Fibroblast of the conjunctiva (primary cell): ENCODE data around the gene GPR176.
"Not testable (repeated sequence)": the region's sequence is repeated elsewhere in the genome, so short reads cannot be mapped to it uniquely, and the experiment has no call there.

Experiments used
- DNase-seq: peaks from one replicate; pipeline ENCODE4 v3.0.0-alpha.2; 2010; ENCODE audit warnings: low read depth

The GPR176 gene

GRCh38 chr15:39936187-39936586 is 16.1 kb upstream of the GPR176 start:
- DNase-seq, result no peak

DNA sequence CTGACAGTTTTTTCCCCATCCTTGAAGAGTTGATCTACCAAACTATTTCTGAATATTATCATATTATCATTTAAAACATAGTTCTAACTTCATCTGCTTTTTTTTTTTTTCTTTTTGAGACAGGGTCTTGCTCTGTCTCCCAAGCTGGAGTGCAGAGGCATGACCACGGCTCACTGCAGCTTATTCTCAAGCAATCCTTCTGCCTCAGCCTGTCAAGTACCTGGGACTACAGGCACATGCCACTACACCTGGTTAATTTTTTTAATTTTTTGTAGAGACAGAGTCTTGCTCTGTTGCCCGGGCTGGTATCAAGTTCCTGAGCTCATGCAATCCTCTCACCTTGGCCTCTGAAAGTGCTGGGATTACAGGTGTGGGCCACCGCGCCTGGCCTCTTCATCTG is 15.2 kb upstream of the GPR176 start:
- no peak for DNase-seq

DNA sequence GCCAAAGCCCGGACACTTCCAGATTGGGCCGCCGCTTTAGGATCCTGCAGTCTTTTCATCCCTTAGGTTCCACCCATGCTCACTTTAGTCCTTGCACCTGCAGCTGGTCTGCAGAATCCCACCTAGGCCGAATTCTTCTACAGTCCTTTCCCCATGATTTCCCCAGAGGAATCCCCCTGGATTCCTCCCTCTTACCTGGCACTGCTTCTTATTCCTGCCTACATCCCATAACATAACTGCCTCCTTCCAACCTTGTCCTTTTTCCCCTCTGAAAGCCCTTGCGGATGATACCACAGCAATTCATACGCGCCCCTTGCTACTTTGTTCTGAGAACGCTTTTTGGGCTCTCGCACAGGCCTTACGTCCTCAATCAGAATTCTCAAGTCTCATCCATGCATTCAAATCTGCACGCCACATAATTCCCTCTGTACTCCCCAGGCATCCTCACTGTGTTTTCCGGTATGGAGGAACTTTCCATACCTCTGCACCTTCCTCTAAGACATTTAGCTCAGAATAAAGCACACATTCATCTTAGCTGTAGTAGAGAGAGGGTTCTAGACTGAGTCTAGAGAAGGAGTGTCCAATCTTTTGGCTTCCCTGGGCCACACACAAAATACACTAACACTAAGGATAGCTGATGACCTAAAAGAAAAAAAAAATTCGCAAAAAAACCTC is 14.5 kb upstream of the GPR176 start:
- DNase-seq, result no peak

DNA sequence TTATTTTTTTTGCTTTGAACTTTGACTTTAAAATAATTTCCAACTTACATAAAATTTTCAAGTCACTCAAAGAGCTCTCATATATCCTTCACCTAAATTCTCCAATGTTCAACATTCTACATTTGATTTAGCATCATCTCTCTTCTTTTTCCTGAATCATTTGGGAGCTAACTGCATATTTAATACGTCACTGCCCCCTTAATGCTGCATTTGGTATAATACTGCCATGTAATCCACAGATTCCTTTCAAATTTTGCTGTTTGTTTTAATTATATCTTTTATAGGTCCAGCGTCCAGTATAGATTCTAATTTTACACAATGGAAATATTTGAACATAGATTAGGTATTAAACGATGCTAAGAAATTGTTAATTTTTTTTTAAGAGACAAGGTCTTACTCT is 11.5 kb upstream of the GPR176 start:
- DNase-seq, result no peak

GRCh38 chr15:39926526-39926925 is 6.5 kb upstream of the GPR176 start:
- DNase-seq, result no peak

GRCh38 chr15:39925112-39925842 is 5.2 kb upstream of the GPR176 start:
- no peak for DNase-seq

- DNase-seq, result no peak
Measured at GRCh38 chr15:39924437-39924836, 4.4 kb upstream of the GPR176 start.

GRCh38 chr15:39922462-39923092 is 2.5 kb upstream of the GPR176 start:
- no peak for DNase-seq

GRCh38 chr15:39921274-39921638 is 1.2 kb upstream of the GPR176 start:
- DNase-seq, result no peak

DNA sequence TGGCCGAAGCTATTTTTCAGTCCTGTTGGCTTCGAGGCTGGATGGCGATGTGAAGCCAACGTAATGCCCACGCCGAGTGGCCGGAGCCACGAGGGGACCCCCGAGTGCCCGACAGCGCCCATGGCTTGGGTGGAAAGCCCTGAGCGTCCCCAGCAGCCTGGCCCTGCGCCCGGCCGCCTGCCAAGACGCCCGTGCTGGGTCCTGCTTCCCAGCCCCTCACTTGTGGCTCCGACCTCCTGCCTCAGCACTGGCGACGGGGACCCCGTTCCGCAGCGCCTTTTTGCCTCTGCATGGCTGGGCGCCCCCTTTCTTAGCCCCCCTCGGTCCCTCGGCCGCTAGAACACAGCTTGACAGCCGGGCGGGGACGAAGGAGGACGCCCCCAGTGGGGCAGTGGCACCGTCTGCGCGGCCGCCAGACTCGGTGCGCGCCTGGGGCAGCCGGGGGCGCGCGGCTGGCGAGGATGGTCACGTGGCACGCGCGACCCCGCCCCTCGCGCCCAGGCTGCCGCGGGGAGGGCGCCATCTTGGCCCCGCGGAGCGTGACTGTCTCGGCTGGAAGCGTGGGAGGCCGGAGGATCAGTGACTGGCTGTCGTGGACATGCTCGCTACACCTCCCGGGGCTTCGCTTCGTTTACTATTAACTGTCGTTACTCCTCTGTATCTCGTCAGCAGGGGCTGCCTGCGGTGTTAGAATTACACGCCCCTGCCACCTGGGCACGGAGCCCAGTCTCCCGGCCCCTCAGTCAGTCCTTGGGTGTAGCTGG is 626 bp upstream of the GPR176 start:
- DNase-seq, result peak; percentile 38

GRCh38 chr15:39919411-39919747 is 687 bp downstream of the GPR176 start:
- no peak for DNase-seq

GRCh38 chr15:39918688-39919385 is 1.2 kb downstream of the GPR176 start:
- peak; percentile 68 for DNase-seq

DNA sequence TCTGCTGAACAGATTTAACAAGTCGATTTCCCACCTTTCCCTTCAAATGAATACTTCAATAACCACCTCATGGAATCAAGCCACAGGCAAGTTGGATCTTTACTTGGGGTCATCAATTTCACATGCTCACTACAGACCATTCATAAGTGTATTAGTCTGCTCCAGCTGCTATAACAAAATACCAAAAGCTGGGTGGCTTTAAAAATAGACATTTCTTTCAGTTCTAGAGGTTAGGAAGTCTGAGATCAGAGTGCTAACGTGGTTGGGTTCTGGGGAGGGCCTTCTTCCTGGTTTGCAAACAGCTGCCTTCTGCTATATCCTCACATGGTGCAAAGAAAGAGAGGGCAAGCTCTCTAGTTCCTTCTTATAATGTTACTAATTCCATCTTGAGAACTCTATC is 5.1 kb downstream of the GPR176 start:
- no peak for DNase-seq

DNA sequence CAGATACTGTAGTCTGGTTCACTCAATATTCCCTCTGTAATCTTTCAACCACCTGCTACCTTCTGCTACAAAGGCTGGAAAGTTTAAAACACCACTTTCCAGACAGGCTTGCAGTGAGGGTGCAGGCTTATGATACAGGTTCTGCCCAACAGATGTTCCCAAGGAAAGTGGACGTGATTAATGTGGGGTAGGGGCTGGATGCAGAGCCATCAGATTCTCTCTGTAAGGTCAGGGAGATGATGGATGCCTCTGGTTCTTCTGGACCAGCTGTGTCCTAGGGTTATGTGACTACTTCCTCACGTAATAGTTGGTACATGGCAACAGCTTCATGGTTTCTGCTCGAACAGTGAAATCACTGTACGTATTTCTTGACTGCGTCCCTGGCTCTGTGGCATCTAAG is 11.1 kb downstream of the GPR176 start:
- no peak for DNase-seq

- DNase-seq, result peak; percentile 84
Measured at GRCh38 chr15:39908186-39908585, 11.9 kb downstream of the GPR176 start.

GRCh38 chr15:39907216-39907615 is 12.8 kb downstream of the GPR176 start:
- no peak for DNase-seq

- DNase-seq, result no peak
Measured at GRCh38 chr15:39904115-39904514, 16.0 kb downstream of the GPR176 start.

- DNase-seq, result no peak
Measured at GRCh38 chr15:39898317-39898716, 21.7 kb downstream of the GPR176 start.

GRCh38 chr15:39896846-39897245 is 23.2 kb downstream of the GPR176 start:
- no peak for DNase-seq

- DNase-seq, result no peak
Measured at GRCh38 chr15:39896101-39896500, 24.0 kb downstream of the GPR176 start.

GRCh38 chr15:39893051-39893450 is 27.0 kb downstream of the GPR176 start:
- not testable (repeated sequence) for DNase-seq

- no peak for DNase-seq
Measured at GRCh38 chr15:39892418-39892817, 27.6 kb downstream of the GPR176 start.
